Smooth muscle cell of the brain vasculature (primary cell): Measurements from ENCODE around the gene ADGRF5.
"Not testable (repeated sequence)": the region's sequence is repeated elsewhere in the genome, so short reads cannot be mapped to it uniquely, and the experiment has no call there.

ENCODE experiments used
- DNase-seq: peaks from one replicate; pipeline ENCODE4 v3.0.0-alpha.2; 2012; ENCODE audit warnings: low read depth, low spot score

Gene ADGRF5

GRCh38 chr6:46891252-46891795 is 30.4 kb downstream of the ADGRF5 start:
- DNase-seq = no peak

- DNase-seq = no peak
Observed at GRCh38 chr6:46888578-46888977, 33.2 kb downstream of the ADGRF5 start.

- DNase-seq = no peak
Observed at GRCh38 chr6:46888031-46888430, 33.7 kb downstream of the ADGRF5 start.

- no peak for DNase-seq
Observed at GRCh38 chr6:46882645-46883044, 39.1 kb downstream of the ADGRF5 start.

GRCh38 chr6:46879003-46879402 is 42.7 kb downstream of the ADGRF5 start:
- no peak for DNase-seq

GRCh38 chr6:46876126-46876525 is 45.6 kb downstream of the ADGRF5 start:
- no peak for DNase-seq

GRCh38 chr6:46867411-46867810 is 54.3 kb downstream of the ADGRF5 start:
- no peak for DNase-seq

- DNase-seq = no peak
Observed at GRCh38 chr6:46865221-46865620, 56.5 kb downstream of the ADGRF5 start.

- DNase-seq = no peak
Observed at GRCh38 chr6:46863791-46864190, 57.9 kb downstream of the ADGRF5 start.

- no peak for DNase-seq
Observed at GRCh38 chr6:46862381-46862780, 59.4 kb downstream of the ADGRF5 start.

GRCh38 chr6:46855966-46856365 is 65.8 kb downstream of the ADGRF5 start:
- DNase-seq = peak; percentile 10

GRCh38 chr6:46851576-46851975 is 70.2 kb downstream of the ADGRF5 start:
- DNase-seq = not testable (repeated sequence)

- DNase-seq = no peak
Observed at GRCh38 chr6:46850792-46851191, 70.9 kb downstream of the ADGRF5 start.

GRCh38 chr6:46849361-46849690 is 72.4 kb downstream of the ADGRF5 start:
- DNase-seq = peak; percentile 1

- DNase-seq = peak; percentile 57
Observed at GRCh38 chr6:46848684-46849360, 72.9 kb downstream of the ADGRF5 start.

GRCh38 chr6:46845126-46845525 is 76.6 kb downstream of the ADGRF5 start:
- DNase-seq = no peak

GRCh38 chr6:46842252-46842846 is 79.4 kb downstream of the ADGRF5 start:
- not testable (repeated sequence) for DNase-seq

- no peak for DNase-seq
Observed at GRCh38 chr6:46838033-46838432, 83.7 kb downstream of the ADGRF5 start.

- not testable (repeated sequence) for DNase-seq
Observed at GRCh38 chr6:46834991-46835390, 86.7 kb downstream of the ADGRF5 start.

GRCh38 chr6:46834257-46834916 is 87.4 kb downstream of the ADGRF5 start:
- not testable (repeated sequence) for DNase-seq

GRCh38 chr6:46832816-46833215 is 88.9 kb downstream of the ADGRF5 start:
- no peak for DNase-seq

- DNase-seq = no peak
Observed at GRCh38 chr6:46828939-46829338, 92.8 kb downstream of the ADGRF5 start.

GRCh38 chr6:46821458-46821881 is 100.3 kb downstream of the ADGRF5 start:
- no peak for DNase-seq
